ENCODE results near the gene CWC27.
"Not testable (repeated sequence)": the region's sequence is repeated elsewhere in the genome, so short reads cannot be mapped to it uniquely, and the experiment has no call there.

Gene CWC27

GRCh38 chr5:64930672-64931318 lies 162.1 kb downstream of the CWC27 start:
- no peak for DNase-seq (ENCODE audit: low read depth)
- TF ChIP-seq CTCF (IDR thresholded peaks at IDR 0.05; ENCODE audit: low read depth, low read length, missing control alignments): no peak
- H3K4me3 ChIP-seq (ENCODE audit: low read depth, low read length): no peak overlapping the region
- in situ Hi-C loops (cut with HindIII; ENCODE audit: low sequenced_read_pairs): no loop called here

- DNase-seq (ENCODE audit: low read depth); in situ Hi-C loops (cut with HindIII; ENCODE audit: low sequenced_read_pairs): not testable (repeated sequence)
Observed at GRCh38 chr5:64939422-64939771, 170.7 kb downstream of the CWC27 start.

GRCh38 chr5:64939772-64940510 lies 171.2 kb downstream of the CWC27 start:
- no peak for DNase-seq (ENCODE audit: low read depth)
- in situ Hi-C loops (cut with HindIII; ENCODE audit: low sequenced_read_pairs): no loop called here
- no peak overlapping the region for H3K4me3 ChIP-seq (ENCODE audit: low read depth, low read length)
- TF ChIP-seq CTCF (IDR thresholded peaks at IDR 0.05; ENCODE audit: low read depth, low read length, missing control alignments): no peak

More at GRCh38 chr5:64939422-64939771, 170.7 kb downstream of the CWC27 start:
- H3K4me3 ChIP-seq (ENCODE audit: low read depth, low read length): not testable (repeated sequence)

- in situ Hi-C loops (cut with HindIII; ENCODE audit: low sequenced_read_pairs): no loop called here
- no peak overlapping the region for H3K4me3 ChIP-seq (ENCODE audit: low read depth, low read length)
- no peak for TF ChIP-seq CTCF (IDR thresholded peaks at IDR 0.05; ENCODE audit: low read depth, low read length, missing control alignments)
- DNase-seq (ENCODE audit: low read depth): no peak
Observed at GRCh38 chr5:64942460-64942859, 173.7 kb downstream of the CWC27 start.

- H3K4me3 ChIP-seq (ENCODE audit: low read depth, low read length): no peak overlapping the region
- no peak for DNase-seq (ENCODE audit: low read depth)
- in situ Hi-C loops (cut with HindIII; ENCODE audit: low sequenced_read_pairs): no loop called here
- no peak for TF ChIP-seq CTCF (IDR thresholded peaks at IDR 0.05; ENCODE audit: low read depth, low read length, missing control alignments)
Observed at GRCh38 chr5:64944868-64945267, 176.1 kb downstream of the CWC27 start.

- H3K4me3 ChIP-seq (ENCODE audit: low read depth, low read length): no peak overlapping the region
- DNase-seq (ENCODE audit: low read depth): no peak
- TF ChIP-seq CTCF (IDR thresholded peaks at IDR 0.05; ENCODE audit: low read depth, low read length, missing control alignments): no peak
- in situ Hi-C loops (cut with HindIII; ENCODE audit: low sequenced_read_pairs): no loop called here
Observed at GRCh38 chr5:64947031-64947430, 178.3 kb downstream of the CWC27 start.

GRCh38 chr5:64947801-64948200 lies 179.1 kb downstream of the CWC27 start:
- H3K4me3 ChIP-seq (ENCODE audit: low read depth, low read length): no peak overlapping the region
- in situ Hi-C loops (cut with HindIII; ENCODE audit: low sequenced_read_pairs): no loop called here
- TF ChIP-seq CTCF (IDR thresholded peaks at IDR 0.05; ENCODE audit: low read depth, low read length, missing control alignments): no peak
- DNase-seq (ENCODE audit: low read depth): no peak

All from astrocyte of the cerebellum (primary cell).